Fibroblast of lung (primary cell): ENCODE measurements around the gene FZD10. TPM values are rescaled to one million over a fixed set of nuclear protein-coding genes. Genes with fewer than 3 reads are reported as not detected.
A peak's percentile ranks its signal among the peaks of the same experiment; 100 is the strongest.

ENCODE experiments used
- DNase-seq, 2 donors: peaks; one replicate each; pipeline versions ENCODE4 v3.0.0 to v3.0.0-alpha.2; 2010; ENCODE audit warnings: low read depth in 2 of 2
- H2AFZ ChIP-seq: 2 replicates; pipeline ENCODE4 v1.5.1; 2012; ENCODE audit warnings: low read length, control low read depth, inconsistent platforms
- H3K27ac ChIP-seq: 2 replicates; pipeline ENCODE4 v1.5.1; 2011; ENCODE audit warnings: low read length, control low read depth; ENCODE audit not compliant: insufficient read depth
- H3K27me3 ChIP-seq: 2 replicates; pipeline ENCODE4 v1.5.1; 2011; ENCODE audit warnings: mild to moderate bottlenecking, low read length; ENCODE audit not compliant: control insufficient read depth, insufficient read depth
- H3K36me3 ChIP-seq: 2 replicates; pipeline ENCODE4 v1.5.1; 2011; ENCODE audit warnings: low read length; ENCODE audit not compliant: control insufficient read depth, insufficient read depth
- H3K4me1 ChIP-seq: 2 replicates; pipeline ENCODE4 v1.5.1; 2011; ENCODE audit warnings: low read length; ENCODE audit not compliant: control insufficient read depth, insufficient read depth; ENCODE audit errors: extremely low read depth
- H3K4me2 ChIP-seq: 2 replicates; pipeline ENCODE4 v1.5.1; 2011; ENCODE audit warnings: low read length, control low read depth; ENCODE audit not compliant: insufficient read depth; ENCODE audit errors: extremely low read depth
- H3K4me3 ChIP-seq, 4 experiments: fragments of 200-600 bp in 1 of 4; sonication (generic) in 1 of 4; replicated peaks in 1 of 4; 2 replicates each; pipeline ENCODE4 v1.5.1; 2011 to 2016; ENCODE audit warnings: low read length in 4 of 4, low read depth in 3 of 4, mild to moderate bottlenecking in 3 of 4, control low read depth in 2 of 4, inconsistent platforms in 1 of 4, mixed read lengths in 1 of 4; ENCODE audit not compliant: insufficient read depth in 1 of 4; ENCODE audit errors: control extremely low read depth in 1 of 4
- H3K79me2 ChIP-seq: 2 replicates; pipeline ENCODE4 v1.5.1; 2012; ENCODE audit warnings: mild to moderate bottlenecking, low read length, inconsistent platforms; ENCODE audit not compliant: control insufficient read depth, insufficient read depth
- H3K9ac ChIP-seq: 2 replicates; pipeline ENCODE4 v1.5.1; 2011; ENCODE audit warnings: mild to moderate bottlenecking, low read length, control low read depth; ENCODE audit not compliant: insufficient read depth
- H3K9me3 ChIP-seq: 2 replicates; pipeline ENCODE4 v1.5.1; 2012; ENCODE audit warnings: low read depth, low read length; ENCODE audit not compliant: control insufficient read depth, insufficient read depth
- H4K20me1 ChIP-seq: 2 replicates; pipeline ENCODE4 v1.5.1; 2011; ENCODE audit warnings: low read length; ENCODE audit not compliant: control insufficient read depth, insufficient read depth; ENCODE audit errors: extremely low read depth
- EZH2 ChIP-seq: IDR thresholded peaks from 2 replicates; pipeline ENCODE4 v1.5.1; 2012; ENCODE audit warnings: low read length, control low read depth, mild to moderate bottlenecking; ENCODE audit errors: missing control alignments
- polyA minus RNA-seq: library from RNA; depleted of rRNA, polyadenylated mRNA; stranded (reverse); fragments of >200 nt; gene quantifications from 2 replicates; pipeline ENCODE4 v1.2.3, GENCODE V29; 2011; ENCODE audit warnings: low replicate concordance
- polyA plus RNA-seq, 2 donors: library from polyadenylated mRNA; depleted of rRNA in 1 of 2; stranded (reverse) in 1 of 2; unstranded in 1 of 2; fragments of >200 nt; gene quantifications; 2 replicates each; pipeline ENCODE4 v1.2.1, GENCODE V29; 2011 to 2012; ENCODE audit warnings: missing spikeins in 1 of 2
- total RNA-seq: library from RNA; depleted of rRNA; stranded (reverse); fragments of >200 nt; gene quantifications from 2 replicates; pipeline ENCODE4 v1.2.1, GENCODE V29; 2014
- TF ChIP-seq, protein P1 (sequence below), 2 donors: IDR thresholded peaks in 1 of 2; conservative IDR thresholded peaks in 1 of 2; 1 replicate in 1 of 2; 2 replicates in 1 of 2; pipeline ENCODE4 v1.5.1; 2011 to 2012; ENCODE audit warnings: low read length in 2 of 2, control low read depth in 1 of 2, inconsistent platforms in 1 of 2, low read depth in 1 of 2, mild to moderate bottlenecking in 1 of 2

FZD10 gene, protein sequence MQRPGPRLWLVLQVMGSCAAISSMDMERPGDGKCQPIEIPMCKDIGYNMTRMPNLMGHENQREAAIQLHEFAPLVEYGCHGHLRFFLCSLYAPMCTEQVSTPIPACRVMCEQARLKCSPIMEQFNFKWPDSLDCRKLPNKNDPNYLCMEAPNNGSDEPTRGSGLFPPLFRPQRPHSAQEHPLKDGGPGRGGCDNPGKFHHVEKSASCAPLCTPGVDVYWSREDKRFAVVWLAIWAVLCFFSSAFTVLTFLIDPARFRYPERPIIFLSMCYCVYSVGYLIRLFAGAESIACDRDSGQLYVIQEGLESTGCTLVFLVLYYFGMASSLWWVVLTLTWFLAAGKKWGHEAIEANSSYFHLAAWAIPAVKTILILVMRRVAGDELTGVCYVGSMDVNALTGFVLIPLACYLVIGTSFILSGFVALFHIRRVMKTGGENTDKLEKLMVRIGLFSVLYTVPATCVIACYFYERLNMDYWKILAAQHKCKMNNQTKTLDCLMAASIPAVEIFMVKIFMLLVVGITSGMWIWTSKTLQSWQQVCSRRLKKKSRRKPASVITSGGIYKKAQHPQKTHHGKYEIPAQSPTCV
- under 0.01 TPM in 1 of 2 replicates, not detected in the other for total RNA-seq
- 0.03 TPM in 1 of 2 replicates, not detected in the other for polyA plus RNA-seq
- polyA plus RNA-seq (2012): 0.03 TPM in 1 of 2 replicates, not detected in the other
- polyA minus RNA-seq: not detected in 2 replicates

DNA sequence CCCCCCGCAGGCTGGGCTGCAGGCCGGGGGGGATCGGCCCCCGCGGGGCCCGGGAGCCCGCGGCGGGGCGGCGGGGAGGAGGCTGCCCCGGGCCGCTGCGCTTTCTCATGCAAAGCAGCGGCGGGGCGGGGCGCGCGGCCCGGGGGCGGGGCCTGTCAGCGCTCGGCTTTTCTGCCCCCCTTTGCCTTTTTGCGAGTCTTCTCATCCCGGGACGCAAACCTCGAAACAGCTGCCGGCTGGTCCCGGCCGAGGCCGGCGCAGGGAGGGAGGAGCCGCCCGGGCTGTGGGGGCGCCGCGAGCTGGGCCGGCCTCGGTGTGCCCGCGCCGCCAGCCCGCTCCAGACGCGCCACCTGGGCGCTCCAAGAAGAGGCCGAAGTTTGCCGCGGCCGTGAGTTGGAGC lies at the start of gene FZD10:
Gene FZD10, plus strand, starts transcription at position 198 of the 400 bp plus-strand sequence. CDS start 479 bp downstream, outside the sequence.
- Histone ChIP-seq H3K4me3 (no peak within 1 kb of the TSS), H3K9ac (no peak within 1 kb of the TSS), H3K9me3 (no peaks in the 10 kb centered on the region), H4K20me1 (no peaks in the 10 kb centered on the region), H3K79me2 (no peaks in the 10 kb centered on the region), H3K4me2 (no peak within 1 kb of the TSS), H2AFZ (no peak within 1 kb of the TSS), H3K27me3 (no peaks in the 10 kb centered on the region), H3K27ac (no peak within 1 kb of the TSS), H3K36me3 (no peaks in the 10 kb centered on the region), H3K4me1 (no peaks in the 10 kb centered on the region)
- peak in 1 of 2 donors; percentile 3 for DNase-seq
- no peak for TF ChIP-seq EZH2
- TF ChIP-seq, protein P1, sequence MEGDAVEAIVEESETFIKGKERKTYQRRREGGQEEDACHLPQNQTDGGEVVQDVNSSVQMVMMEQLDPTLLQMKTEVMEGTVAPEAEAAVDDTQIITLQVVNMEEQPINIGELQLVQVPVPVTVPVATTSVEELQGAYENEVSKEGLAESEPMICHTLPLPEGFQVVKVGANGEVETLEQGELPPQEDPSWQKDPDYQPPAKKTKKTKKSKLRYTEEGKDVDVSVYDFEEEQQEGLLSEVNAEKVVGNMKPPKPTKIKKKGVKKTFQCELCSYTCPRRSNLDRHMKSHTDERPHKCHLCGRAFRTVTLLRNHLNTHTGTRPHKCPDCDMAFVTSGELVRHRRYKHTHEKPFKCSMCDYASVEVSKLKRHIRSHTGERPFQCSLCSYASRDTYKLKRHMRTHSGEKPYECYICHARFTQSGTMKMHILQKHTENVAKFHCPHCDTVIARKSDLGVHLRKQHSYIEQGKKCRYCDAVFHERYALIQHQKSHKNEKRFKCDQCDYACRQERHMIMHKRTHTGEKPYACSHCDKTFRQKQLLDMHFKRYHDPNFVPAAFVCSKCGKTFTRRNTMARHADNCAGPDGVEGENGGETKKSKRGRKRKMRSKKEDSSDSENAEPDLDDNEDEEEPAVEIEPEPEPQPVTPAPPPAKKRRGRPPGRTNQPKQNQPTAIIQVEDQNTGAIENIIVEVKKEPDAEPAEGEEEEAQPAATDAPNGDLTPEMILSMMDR (conservative IDR thresholded peaks at IDR 0.05 in 1 of 2, IDR thresholded peaks at IDR 0.05 in 1 of 2; ENCODE audit: low read depth in 1 of 2, low read length in 2 of 2): no peak

DNA sequence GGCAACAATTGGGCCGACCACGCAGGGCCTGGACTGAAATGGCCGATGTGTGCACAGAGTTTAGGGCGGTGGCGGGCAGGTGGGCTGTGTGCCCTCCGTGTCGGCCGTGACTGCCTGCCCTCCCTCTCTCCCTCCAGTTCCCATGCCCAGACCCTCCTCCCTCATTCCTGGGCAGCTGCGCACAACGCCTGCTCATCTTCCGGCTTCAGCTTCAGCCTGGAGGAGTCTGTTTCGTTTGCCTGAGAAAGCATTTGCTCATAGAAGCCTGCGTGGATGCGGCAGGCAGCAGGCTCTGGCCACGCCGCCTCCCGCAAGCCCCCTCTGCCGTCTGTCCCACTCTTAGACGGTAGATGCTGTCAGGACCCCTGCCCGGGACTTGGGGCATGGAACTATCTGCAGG lies 47.3 kb upstream of the FZD10 start:
- no peak for DNase-seq
- Histone ChIP-seq H3K4me1 (no peaks in the 10 kb centered on the region), H3K27me3 (no peaks in the 10 kb centered on the region), H3K27ac (no peak overlapping the region), H3K36me3 (no peaks in the 10 kb centered on the region), H4K20me1 (no peaks in the 10 kb centered on the region), H3K9me3 (no peaks in the 10 kb centered on the region), H3K4me3 (no peak overlapping the region), H3K9ac (no peak overlapping the region), H2AFZ (no peak overlapping the region), H3K79me2 (no peaks in the 10 kb centered on the region), H3K4me2 (no peak overlapping the region)
- TF ChIP-seq EZH2: no peak
- TF ChIP-seq, protein P1 (conservative IDR thresholded peaks at IDR 0.05 in 1 of 2, IDR thresholded peaks at IDR 0.05 in 1 of 2; ENCODE audit: low read depth in 1 of 2, low read length in 2 of 2): no peak

- no peak for DNase-seq
- no peak for TF ChIP-seq EZH2
- TF ChIP-seq, protein P1 (conservative IDR thresholded peaks at IDR 0.05 in 1 of 2, IDR thresholded peaks at IDR 0.05 in 1 of 2; ENCODE audit: low read depth in 1 of 2, low read length in 2 of 2): no peak
- Histone ChIP-seq H2AFZ (no peak overlapping the region), H4K20me1 (no peaks in the 10 kb centered on the region), H3K9ac (no peak overlapping the region), H3K4me3 (no peak overlapping the region), H3K27ac (no peak overlapping the region), H3K36me3 (no peaks in the 10 kb centered on the region), H3K4me2 (no peak overlapping the region), H3K27me3 (no peaks in the 10 kb centered on the region), H3K79me2 (no peaks in the 10 kb centered on the region), H3K4me1 (no peaks in the 10 kb centered on the region), H3K9me3 (no peaks in the 10 kb centered on the region)
Observed at GRCh38 chr12:130115646-130116045, 46.6 kb upstream of the FZD10 start.
